SK-MEL-5 (cell line): Measurements from ENCODE around the gene CAPZA2. TPM values are rescaled to one million over a fixed set of nuclear protein-coding genes. Genes with fewer than 3 reads are reported as not detected.

Experiments used
- DNase-seq: peaks from one replicate; pipeline ENCODE4 v3.0.0-alpha.2; 2016; ENCODE audit warnings: low read depth, low spot score
- in situ Hi-C: cut with HindIII; loops from 2 replicates; pipeline ENCODE4 v1.10.0; 2016; ENCODE audit warnings: low sequenced_read_pairs, high pct_unique_total_duplicates, low pct_unique_long_range_greater_than_20kb
- total RNA-seq: library from RNA; depleted of rRNA; stranded (reverse); fragments of >200 nt; shearing (Covaris generic); gene quantifications from 2 replicates; pipeline ENCODE4 v1.2.3, GENCODE V29; 2014

Gene CAPZA2
- total RNA-seq, 1 experiment from 2014 or later: 252 TPM

GRCh38 chr7:116895849-116896248 is 33.5 kb downstream of the CAPZA2 start:
- in situ Hi-C loops: loop anchor here (5.0 kb wide), 1 partner anchor 34 kb away; the partner anchor contains the start of gene CAPZA2
- no peak for DNase-seq

DNA sequence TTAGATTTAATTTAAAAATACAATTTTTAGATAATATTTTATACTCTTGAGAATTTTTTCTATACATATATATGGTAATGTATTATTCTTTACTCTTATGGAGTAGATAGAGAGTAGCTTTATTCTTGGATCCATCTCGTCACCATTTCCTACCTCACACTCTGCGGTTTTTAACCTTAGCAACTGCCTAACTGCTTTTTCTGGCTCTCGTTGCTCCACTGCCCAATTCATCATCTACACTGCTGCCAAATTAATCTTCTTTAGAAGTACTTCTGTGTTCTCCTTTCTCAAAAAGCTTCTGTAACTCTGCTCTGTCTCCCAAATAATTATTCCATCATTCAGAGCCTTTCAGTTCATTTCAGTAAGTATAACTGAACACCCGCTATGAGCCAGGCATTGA is 35.3 kb downstream of the CAPZA2 start:
- DNase-seq: no peak

DNA sequence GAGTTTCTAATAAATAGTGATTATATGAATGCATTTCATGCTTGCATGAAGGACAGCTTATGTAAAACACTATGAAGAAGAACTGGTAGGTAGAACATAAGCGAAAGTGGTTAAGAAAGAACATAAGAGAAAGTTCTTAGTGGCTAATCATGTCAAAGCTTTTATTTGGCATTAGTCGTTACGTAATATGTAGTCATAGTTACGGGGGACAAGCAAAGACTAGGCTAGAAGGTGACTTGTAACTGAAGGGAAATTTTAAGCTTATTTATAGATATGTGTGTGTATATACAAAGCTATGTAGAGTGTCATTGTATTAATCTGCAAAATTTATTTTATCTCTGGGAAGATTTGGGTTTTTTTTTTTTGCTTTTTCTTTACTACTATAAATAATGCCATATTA is 36.9 kb downstream of the CAPZA2 start:
- no peak for DNase-seq
- in situ Hi-C loops: loop anchor here (5.0 kb wide), 1 partner anchor 37 kb away; the partner anchor contains the start of gene CAPZA2

More for the DNA sequence above, 35.3 kb downstream of the CAPZA2 start:
- in situ Hi-C loops: loop anchor here (5.0 kb wide), 1 partner anchor 35 kb away; the partner anchor contains the start of gene CAPZA2

GRCh38 chr7:116901143-116901542 is 38.8 kb downstream of the CAPZA2 start:
- DNase-seq: no peak
- in situ Hi-C loops: no loop called here

DNA sequence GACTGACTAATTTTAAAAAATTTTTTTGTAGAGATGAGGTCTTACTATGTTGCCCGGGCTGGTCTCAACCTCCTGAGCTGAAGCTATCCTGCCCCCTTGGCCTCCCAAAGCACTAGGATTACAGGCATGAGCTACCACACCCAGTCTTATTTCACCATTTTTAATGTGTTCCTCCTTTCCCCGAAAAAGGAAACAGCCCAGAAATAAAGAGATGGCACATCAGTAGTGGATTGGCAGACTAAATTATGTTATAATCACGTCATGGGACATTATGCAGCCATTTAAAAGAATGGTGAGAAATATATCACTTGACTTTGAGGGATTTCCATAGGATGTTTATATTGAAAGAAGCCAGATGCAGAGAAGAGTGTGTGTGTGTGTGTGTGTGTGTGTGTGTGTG is 40.5 kb downstream of the CAPZA2 start:
- no peak for DNase-seq
- in situ Hi-C loops: no loop called here

- no peak for DNase-seq
- in situ Hi-C loops: no loop called here
These were observed 44.0 kb downstream of the CAPZA2 start for GRCh38 chr7:116906391-116906790.

DNA sequence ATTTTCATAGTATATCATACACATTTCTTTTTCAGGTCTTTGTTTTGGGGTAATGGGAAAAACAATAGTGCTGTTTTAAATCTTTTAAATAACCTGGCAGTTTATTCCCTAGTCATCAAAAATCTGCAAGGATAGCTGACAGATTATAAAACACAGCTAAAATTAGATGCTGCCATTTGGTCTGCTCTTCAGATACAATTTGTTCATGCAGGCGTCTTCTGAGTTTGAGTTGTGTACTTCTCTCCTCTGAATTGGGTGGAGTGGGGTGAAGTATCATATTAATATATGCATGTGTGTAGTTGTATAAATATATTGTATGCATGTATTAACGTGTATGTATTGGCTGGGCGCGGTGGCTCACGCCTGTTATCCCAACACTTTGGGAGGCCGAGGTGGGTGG is 48.0 kb downstream of the CAPZA2 start:
- DNase-seq: no peak
- in situ Hi-C loops: no loop called here

GRCh38 chr7:116911801-116912200 is 49.4 kb downstream of the CAPZA2 start:
- DNase-seq: no peak
- in situ Hi-C loops: no loop called here

GRCh38 chr7:116912269-116912909 is 50.0 kb downstream of the CAPZA2 start:
- in situ Hi-C loops: no loop called here
- no peak for DNase-seq

GRCh38 chr7:116918704-116919103 is 56.3 kb downstream of the CAPZA2 start:
- in situ Hi-C loops: no loop called here
- no peak for DNase-seq

DNA sequence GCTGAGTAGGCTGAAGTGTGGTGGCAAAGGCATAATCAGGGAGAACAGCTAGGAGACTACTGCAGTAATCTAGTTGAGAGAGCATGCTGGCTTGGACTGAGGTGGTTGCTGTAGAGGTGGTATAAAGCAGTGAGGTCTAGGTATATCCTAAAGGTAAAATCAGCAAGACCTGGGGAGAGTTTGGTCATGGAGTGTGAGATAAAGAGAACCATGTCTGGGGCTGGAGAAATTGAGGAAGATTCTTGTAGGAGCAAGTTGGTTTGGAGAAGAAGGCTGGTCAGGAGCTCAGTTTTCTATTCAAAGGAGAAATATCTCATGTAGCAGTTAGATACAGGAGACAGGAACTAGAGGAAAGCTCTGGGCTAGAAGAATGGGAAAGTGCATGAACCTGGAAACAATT is 58.0 kb downstream of the CAPZA2 start:
- in situ Hi-C loops: loop anchor here (10.0 kb wide), 1 partner anchor 74 kb away; no protein-coding TSS in a partner anchor
- no peak for DNase-seq

DNA sequence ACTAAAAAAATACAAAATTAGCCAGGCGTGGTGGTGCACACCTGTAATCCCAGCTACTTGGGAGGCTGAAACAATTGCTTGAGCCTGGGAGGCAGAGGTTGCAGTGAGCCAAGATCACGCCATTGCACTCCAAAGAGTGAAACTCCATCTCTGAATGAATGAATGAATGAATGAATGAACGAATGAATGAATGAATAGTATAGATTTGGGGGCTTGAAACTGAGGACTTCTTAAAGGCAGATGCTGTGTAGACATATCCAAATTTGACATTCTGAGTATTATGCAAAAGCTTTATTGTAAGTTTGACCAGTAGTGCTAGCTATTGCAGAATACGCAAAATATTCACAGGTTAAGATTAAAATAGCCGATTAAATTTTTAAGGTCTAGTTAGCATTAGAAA is 60.2 kb downstream of the CAPZA2 start:
- in situ Hi-C loops: loop anchor here (10.0 kb wide), 1 partner anchor 72 kb away; no protein-coding TSS in a partner anchor
- no peak for DNase-seq

GRCh38 chr7:116924741-116925140 is 62.4 kb downstream of the CAPZA2 start:
- DNase-seq: no peak
- in situ Hi-C loops: loop anchor here (10.0 kb wide), 1 partner anchor 70 kb away; no protein-coding TSS in a partner anchor

DNA sequence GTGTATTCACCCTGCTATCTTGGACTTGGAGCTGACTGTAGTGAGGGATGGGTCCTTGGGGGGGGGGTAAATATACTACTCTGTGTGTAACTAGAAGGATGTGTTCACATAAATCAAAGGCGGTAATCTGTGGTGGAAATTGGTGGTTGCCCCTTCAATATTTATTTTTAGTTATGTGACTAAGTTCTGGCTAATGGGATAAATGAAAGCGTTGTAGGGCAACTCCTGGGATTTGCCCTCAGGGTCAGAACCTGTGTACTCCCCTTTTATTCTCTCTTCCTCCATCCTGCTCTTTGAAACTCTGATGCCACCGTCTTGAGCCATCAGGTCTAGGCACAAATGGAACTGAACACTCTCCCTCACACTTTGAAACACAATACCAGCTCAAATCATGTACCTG is 66.6 kb downstream of the CAPZA2 start:
- in situ Hi-C loops: loop anchor here (10.0 kb wide), 1 partner anchor 66 kb away; no protein-coding TSS in a partner anchor
- DNase-seq: peak; percentile 80

DNA sequence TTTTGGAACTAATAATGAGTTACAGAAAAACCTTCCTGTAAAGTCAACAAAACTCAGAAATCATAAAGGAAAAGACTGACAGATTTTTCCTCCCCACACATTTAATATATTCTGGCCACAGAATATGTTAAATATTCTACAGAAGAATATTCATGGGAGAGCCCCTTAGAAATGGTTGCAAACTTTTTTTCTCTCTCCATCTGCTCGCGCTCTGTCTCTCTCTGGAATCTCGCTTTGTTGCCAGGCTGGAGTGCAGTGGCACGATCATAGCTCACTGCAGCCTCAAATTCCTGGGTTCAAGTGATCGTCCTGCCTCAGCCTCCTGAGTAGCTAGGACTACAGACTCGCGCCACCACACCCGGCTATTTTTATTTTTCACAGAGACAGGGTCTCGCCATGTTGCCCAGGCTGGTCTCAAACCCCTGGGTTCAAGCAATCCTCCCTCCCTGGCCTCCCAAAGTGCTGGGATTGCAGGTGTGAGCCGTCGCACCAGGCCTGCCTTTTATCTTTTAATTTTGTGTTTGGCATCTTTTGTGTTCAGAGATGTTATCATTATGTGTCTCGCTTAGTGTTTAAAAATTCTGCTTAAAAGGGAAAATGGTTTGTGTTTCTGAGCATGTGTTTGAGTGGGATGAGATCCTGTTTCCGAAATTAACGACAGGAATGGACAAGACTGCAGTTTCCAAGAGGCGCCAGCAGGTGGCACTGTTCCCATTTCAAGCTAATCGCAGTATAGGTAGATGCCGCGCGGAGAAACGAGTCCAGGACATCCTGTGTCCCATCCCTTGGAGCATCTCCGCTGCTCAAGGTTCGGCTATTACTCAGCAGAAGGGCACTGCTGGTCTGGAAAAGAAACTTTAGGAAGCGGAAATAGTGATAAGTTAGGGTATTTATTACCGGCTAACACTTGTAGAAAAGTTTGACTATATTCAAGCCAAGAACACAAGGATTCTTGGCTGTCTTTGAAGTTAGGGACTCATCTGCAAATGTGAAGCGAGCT is 67.8 kb downstream of the CAPZA2 start:
- peak; percentile 89 for DNase-seq
- in situ Hi-C loops: loop anchor here (10.0 kb wide), 1 partner anchor 65 kb away; no protein-coding TSS in a partner anchor

- in situ Hi-C loops: no loop called here
- DNase-seq: no peak
These were observed 70.2 kb downstream of the CAPZA2 start for GRCh38 chr7:116932566-116932965.

- in situ Hi-C loops: no loop called here
- DNase-seq: no peak
These were observed 71.1 kb downstream of the CAPZA2 start for GRCh38 chr7:116933465-116933864.

DNA sequence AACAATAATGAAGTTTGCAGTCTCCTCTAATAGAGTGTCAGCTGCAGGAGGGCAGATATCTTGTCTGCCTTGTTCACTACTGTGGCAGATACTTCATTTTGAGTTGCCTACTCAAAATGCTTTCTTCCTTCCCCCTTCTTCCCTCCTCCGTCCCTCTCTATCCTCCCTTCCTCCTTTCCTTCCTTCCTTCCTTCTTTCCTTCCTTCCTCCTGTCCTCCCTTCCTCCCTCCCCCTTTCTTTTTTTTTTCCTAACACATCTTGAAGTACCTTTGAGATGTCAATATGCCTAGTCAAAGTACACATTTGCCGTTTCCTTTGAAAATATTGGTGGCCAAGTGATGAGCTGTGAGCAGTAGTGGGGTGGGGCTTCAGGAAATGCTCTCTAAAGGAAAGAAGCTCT is 72.2 kb downstream of the CAPZA2 start:
- in situ Hi-C loops: no loop called here

More for the DNA sequence above, 72.2 kb downstream of the CAPZA2 start:
- no peak for DNase-seq
